Right lobe of liver (tissue), 4 donors: ENCODE measurements around the gene F8.

Experiments
- CTCF ChIP-seq, 4 donors: fragments of 200-600 bp in 3 of 4; fragments of 450-650 bp in 1 of 4; IDR thresholded peaks; one replicate each; pipeline versions ENCODE4 v1.5.1 to v1.8.0; 2016 to 2022; ENCODE audit warnings: antibody characterized with exemption in 4 of 4, mild to moderate bottlenecking in 2 of 4
- POLR2A ChIP-seq: fragments of 450-650 bp; IDR thresholded peaks from one replicate; pipeline ENCODE4 v1.6.1; 2017; ENCODE audit warnings: antibody characterized with exemption, mild to moderate bottlenecking
- donor health status: DM: no; HTN: no; CAD: no.
- donor health status: DM: no; HTN: no; CAD: no.
- donor health status: DM: no; HTN: yes; CAD: no.

GRCh38 chrX:154900323-154900722 lies 122.2 kb downstream of the F8 start:
- TF ChIP-seq CTCF (IDR thresholded peaks at IDR 0.05) (no peak), POLR2A (no peak)
